HepG2 (cell line): ENCODE measurements around the gene GNA12. TPM values are rescaled to one million over a fixed set of nuclear protein-coding genes. Genes with fewer than 3 reads are reported as not detected.
A peak's percentile ranks its signal among the peaks of the same experiment; 100 is the strongest.

Source experiments
- CEBPG ChIP-seq: IDR thresholded peaks from 2 replicates; pipeline ENCODE4 v1.6.1; 2016
- CREM ChIP-seq, 2 experiments: sonication (generic) in 1 of 2; formaldehyde crosslinking in 1 of 2; IDR thresholded peaks; 2 replicates each; pipeline versions ENCODE4 v1.4.0 to v1.6.1; 2016 to 2020; ENCODE audit warnings: antibody characterized with exemption in 1 of 2, mild to moderate bottlenecking in 1 of 2, missing genetic modification reagents in 1 of 2
- ERF ChIP-seq: IDR thresholded peaks from 2 replicates; pipeline ENCODE4 v1.6.1; 2018; ENCODE audit warnings: missing biosample characterization, missing genetic modification reagents
- HHEX ChIP-seq: IDR thresholded peaks from 2 replicates; pipeline ENCODE4 v1.6.1; 2016; ENCODE audit warnings: control low read depth
- HOXA3 ChIP-seq: sonication (generic); formaldehyde crosslinking; IDR thresholded peaks from 2 replicates; pipeline ENCODE4 v1.5.0; 2020; ENCODE audit warnings: missing genetic modification reagents
- HOXA5 ChIP-seq: sonication (generic); formaldehyde crosslinking; IDR thresholded peaks from 2 replicates; pipeline ENCODE4 v1.4.0; 2020; ENCODE audit warnings: missing genetic modification reagents
- HOXD1 ChIP-seq: sonication (generic); formaldehyde crosslinking; IDR thresholded peaks from 2 replicates; pipeline ENCODE4 v1.5.0; 2020; ENCODE audit warnings: missing genetic modification reagents
- IKZF4 ChIP-seq: sonication (generic); formaldehyde crosslinking; IDR thresholded peaks from 2 replicates; pipeline ENCODE4 v1.5.1; 2020; ENCODE audit warnings: borderline replicate concordance, mild to moderate bottlenecking, low read depth, missing genetic modification reagents; ENCODE audit errors: not compliant biosample characterization
- NFE2L2 ChIP-seq: fragments of 150-350 bp; IDR thresholded peaks from 2 replicates; pipeline ENCODE4 v1.6.1; 2014; ENCODE audit warnings: low read length
- RFXANK ChIP-seq: IDR thresholded peaks from 2 replicates; pipeline ENCODE4 v1.6.1; 2016
- SNRNP70 ChIP-seq: fragments of 200-400 bp; formaldehyde crosslinking; IDR thresholded peaks from 2 replicates; pipeline ENCODE4 v1.6.1; 2017; ENCODE audit warnings: mild to moderate bottlenecking, low read depth, low read length, moderate library complexity
- TP53 ChIP-seq: sonication (generic); formaldehyde crosslinking; conservative IDR thresholded peaks from 2 replicates; pipeline ENCODE4 v1.4.0; 2020; ENCODE audit warnings: missing genetic modification reagents
- TSC22D2 ChIP-seq: sonication (generic); formaldehyde crosslinking; IDR thresholded peaks from 2 replicates; pipeline ENCODE4 v1.5.1; 2020; ENCODE audit warnings: missing genetic modification reagents, mild to moderate bottlenecking, borderline replicate concordance
- ZGPAT ChIP-seq: IDR thresholded peaks from 2 replicates; pipeline ENCODE4 v1.6.1; 2016; ENCODE audit warnings: mild to moderate bottlenecking
- ZNF205 ChIP-seq: IDR thresholded peaks from 2 replicates; pipeline ENCODE4 v1.6.1; 2018; ENCODE audit warnings: missing biosample characterization, missing genetic modification reagents
- ZNF207 ChIP-seq: fragments of 450-650 bp; IDR thresholded peaks from 2 replicates; pipeline ENCODE4 v1.6.1; 2016; ENCODE audit warnings: antibody characterized with exemption, borderline replicate concordance
- ZNF232 ChIP-seq: sonication (generic); formaldehyde crosslinking; IDR thresholded peaks from 2 replicates; pipeline ENCODE4 v1.4.0; 2020; ENCODE audit warnings: missing genetic modification reagents, borderline replicate concordance
- ZNF552 ChIP-seq: sonication (generic); formaldehyde crosslinking; IDR thresholded peaks from 2 replicates; pipeline ENCODE4 v1.9.0; 2022; ENCODE audit warnings: missing genetic modification reagents, mild to moderate bottlenecking, borderline replicate concordance
- ZNF562 ChIP-seq: sonication (generic); formaldehyde crosslinking; IDR thresholded peaks from 2 replicates; pipeline ENCODE4 v1.8.0; 2022; ENCODE audit warnings: missing genetic modification reagents, borderline replicate concordance
- ZNF580 ChIP-seq: IDR thresholded peaks from 2 replicates; pipeline ENCODE4 v1.6.1; 2016; ENCODE audit warnings: low read depth, borderline replicate concordance
- polyA plus RNA-seq, 8 experiments: library from polyadenylated mRNA; depleted of rRNA in 3 of 8; stranded (reverse) in 7 of 8; unstranded in 1 of 8; fragments of >200 nt; fragmentation: Illumina TruSeq in 4 of 8; extraction: Trizol in 4 of 8; gene quantifications; 2 replicates each; pipeline versions ENCODE4 v1.2.1 to v1.2.3, GENCODE V29; 2011 to 2016; ENCODE audit warnings: low read depth in 4 of 8, missing spikeins in 1 of 8, mixed read lengths in 1 of 8; ENCODE audit not compliant: insufficient read depth in 1 of 8
- total RNA-seq, 5 experiments: library from RNA; depleted of rRNA; stranded (reverse); fragments of >200 nt; fragmentation: Illumina TruSeq; extraction: Trizol; gene quantifications; 2 replicates each; pipeline ENCODE4 v1.2.3, GENCODE V29; 2016; ENCODE audit warnings: low read depth in 1 of 5
- TF ChIP-seq, protein P1 (sequence below): sonication (generic); formaldehyde crosslinking; IDR thresholded peaks from 2 replicates; pipeline ENCODE4 v1.4.0; 2020; ENCODE audit warnings: missing genetic modification reagents
- TF ChIP-seq, protein P2 (sequence below): sonication (generic); formaldehyde crosslinking; IDR thresholded peaks from 2 replicates; pipeline ENCODE4 v1.4.0; 2020; ENCODE audit warnings: missing genetic modification reagents, borderline replicate concordance
- TF ChIP-seq, protein P3 (sequence below): sonication (generic); formaldehyde crosslinking; IDR thresholded peaks from 2 replicates; pipeline ENCODE4 v1.4.0; 2020; ENCODE audit warnings: missing genetic modification reagents, mild to moderate bottlenecking, borderline replicate concordance

The GNA12 gene
- total and polyA plus RNA-seq, 2 of the 13 experiments (the other 11 are each of a cell fraction or from before 2014, with no cell fraction given) = 16.2 to 50.9 TPM

DNA sequence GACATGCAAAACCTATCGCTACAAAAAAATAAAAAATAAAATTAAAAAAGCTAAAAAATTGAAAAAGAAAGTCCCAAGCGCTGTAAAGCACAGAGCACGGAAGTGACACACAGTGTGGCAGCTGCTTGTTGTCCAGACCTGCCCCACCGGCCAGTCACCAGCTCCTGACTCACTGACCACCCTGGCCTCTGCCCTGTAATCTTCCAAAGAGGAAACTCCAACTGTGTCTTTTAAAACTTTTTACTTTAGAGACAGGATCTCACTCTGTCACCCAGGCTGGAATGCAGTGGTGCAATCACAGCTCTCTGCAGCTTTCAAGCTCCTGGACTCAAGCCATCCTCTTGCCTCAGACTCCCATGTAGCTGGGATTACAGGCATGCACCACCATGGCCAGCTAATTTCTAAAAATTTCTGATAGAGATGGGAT is 23.6 kb downstream of the GNA12 start (continued):
- TF ChIP-seq, protein P1, sequence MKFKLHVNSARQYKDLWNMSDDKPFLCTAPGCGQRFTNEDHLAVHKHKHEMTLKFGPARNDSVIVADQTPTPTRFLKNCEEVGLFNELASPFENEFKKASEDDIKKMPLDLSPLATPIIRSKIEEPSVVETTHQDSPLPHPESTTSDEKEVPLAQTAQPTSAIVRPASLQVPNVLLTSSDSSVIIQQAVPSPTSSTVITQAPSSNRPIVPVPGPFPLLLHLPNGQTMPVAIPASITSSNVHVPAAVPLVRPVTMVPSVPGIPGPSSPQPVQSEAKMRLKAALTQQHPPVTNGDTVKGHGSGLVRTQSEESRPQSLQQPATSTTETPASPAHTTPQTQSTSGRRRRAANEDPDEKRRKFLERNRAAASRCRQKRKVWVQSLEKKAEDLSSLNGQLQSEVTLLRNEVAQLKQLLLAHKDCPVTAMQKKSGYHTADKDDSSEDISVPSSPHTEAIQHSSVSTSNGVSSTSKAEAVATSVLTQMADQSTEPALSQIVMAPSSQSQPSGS (CRISPR knock-in tag) = no peak
- TF ChIP-seq HOXD1 (CRISPR knock-in tag) = no peak
- no peak for TF ChIP-seq TSC22D2 (CRISPR knock-in tag)
- TF ChIP-seq CEBPG (CRISPR knock-in tag) = peak; percentile 95
- TF ChIP-seq ZNF580 = no peak
- TF ChIP-seq ZNF552 (CRISPR knock-in tag) = no peak
- no peak for TF ChIP-seq ZNF562
- TF ChIP-seq HHEX (CRISPR knock-in tag) = no peak
- TF ChIP-seq, protein P2, sequence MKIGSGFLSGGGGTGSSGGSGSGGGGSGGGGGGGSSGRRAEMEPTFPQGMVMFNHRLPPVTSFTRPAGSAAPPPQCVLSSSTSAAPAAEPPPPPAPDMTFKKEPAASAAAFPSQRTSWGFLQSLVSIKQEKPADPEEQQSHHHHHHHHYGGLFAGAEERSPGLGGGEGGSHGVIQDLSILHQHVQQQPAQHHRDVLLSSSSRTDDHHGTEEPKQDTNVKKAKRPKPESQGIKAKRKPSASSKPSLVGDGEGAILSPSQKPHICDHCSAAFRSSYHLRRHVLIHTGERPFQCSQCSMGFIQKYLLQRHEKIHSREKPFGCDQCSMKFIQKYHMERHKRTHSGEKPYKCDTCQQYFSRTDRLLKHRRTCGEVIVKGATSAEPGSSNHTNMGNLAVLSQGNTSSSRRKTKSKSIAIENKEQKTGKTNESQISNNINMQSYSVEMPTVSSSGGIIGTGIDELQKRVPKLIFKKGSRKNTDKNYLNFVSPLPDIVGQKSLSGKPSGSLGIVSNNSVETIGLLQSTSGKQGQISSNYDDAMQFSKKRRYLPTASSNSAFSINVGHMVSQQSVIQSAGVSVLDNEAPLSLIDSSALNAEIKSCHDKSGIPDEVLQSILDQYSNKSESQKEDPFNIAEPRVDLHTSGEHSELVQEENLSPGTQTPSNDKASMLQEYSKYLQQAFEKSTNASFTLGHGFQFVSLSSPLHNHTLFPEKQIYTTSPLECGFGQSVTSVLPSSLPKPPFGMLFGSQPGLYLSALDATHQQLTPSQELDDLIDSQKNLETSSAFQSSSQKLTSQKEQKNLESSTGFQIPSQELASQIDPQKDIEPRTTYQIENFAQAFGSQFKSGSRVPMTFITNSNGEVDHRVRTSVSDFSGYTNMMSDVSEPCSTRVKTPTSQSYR = no peak
- TF ChIP-seq CREM (IDR thresholded peaks at IDR 0.05) = 0 out of 2 replicates have a peak, but pooled peaks have one; percentile 36
- TF ChIP-seq CREM (CRISPR knock-in tag; IDR thresholded peaks at IDR 0.05) = no peak
- peak; percentile 49; the same call in 1 of the 2 replicates for TF ChIP-seq HOXA3 (CRISPR knock-in tag)
- TF ChIP-seq ZNF207 = no peak
- TF ChIP-seq SNRNP70 = no peak
- no peak for TF ChIP-seq HOXA5
- no peak for TF ChIP-seq RFXANK (CRISPR knock-in tag)
- TF ChIP-seq ZGPAT (CRISPR knock-in tag) = peak; percentile 61
- no peak for TF ChIP-seq ZNF232 (CRISPR knock-in tag)
- TF ChIP-seq ZNF205 (CRISPR knock-in tag) = no peak
- no peak for TF ChIP-seq NFE2L2
- no peak for TF ChIP-seq IKZF4
- TF ChIP-seq, protein P3, sequence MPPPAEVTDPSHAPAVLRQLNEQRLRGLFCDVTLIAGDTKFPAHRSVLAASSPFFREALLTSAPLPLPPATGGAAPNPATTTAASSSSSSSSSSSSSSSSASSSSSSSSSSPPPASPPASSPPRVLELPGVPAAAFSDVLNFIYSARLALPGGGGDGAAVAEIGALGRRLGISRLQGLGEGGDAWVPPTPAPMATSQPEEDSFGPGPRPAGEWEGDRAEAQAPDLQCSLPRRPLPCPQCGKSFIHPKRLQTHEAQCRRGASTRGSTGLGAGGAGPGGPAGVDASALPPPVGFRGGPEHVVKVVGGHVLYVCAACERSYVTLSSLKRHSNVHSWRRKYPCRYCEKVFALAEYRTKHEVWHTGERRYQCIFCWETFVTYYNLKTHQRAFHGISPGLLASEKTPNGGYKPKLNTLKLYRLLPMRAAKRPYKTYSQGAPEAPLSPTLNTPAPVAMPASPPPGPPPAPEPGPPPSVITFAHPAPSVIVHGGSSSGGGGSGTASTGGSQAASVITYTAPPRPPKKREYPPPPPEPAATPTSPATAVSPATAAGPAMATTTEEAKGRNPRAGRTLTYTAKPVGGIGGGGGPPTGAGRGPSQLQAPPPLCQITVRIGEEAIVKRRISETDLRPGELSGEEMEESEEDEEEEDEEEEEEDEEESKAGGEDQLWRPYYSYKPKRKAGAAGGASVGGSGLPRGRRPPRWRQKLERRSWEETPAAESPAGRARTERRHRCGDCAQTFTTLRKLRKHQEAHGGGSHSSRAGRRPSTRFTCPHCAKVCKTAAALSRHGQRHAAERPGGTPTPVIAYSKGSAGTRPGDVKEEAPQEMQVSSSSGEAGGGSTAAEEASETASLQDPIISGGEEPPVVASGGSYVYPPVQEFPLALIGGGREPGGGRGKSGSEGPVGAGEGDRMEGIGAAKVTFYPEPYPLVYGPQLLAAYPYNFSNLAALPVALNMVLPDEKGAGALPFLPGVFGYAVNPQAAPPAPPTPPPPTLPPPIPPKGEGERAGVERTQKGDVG (CRISPR knock-in tag) = no peak
- TF ChIP-seq TP53 (CRISPR knock-in tag) = no peak
- TF ChIP-seq ERF = peak; percentile 71; the same call in 1 of the 2 replicates
